HL-60 (cell line): ENCODE results near the gene PTPN3.

ENCODE experiments used
- CTCF ChIP-seq: IDR thresholded peaks from one replicate; pipeline ENCODE4 v1.5.1; 2011; ENCODE audit warnings: low read length, control low read depth, inconsistent platforms; ENCODE audit not compliant: insufficient read depth
- GABPA ChIP-seq: IDR thresholded peaks from 2 replicates; pipeline ENCODE4 v1.6.1; 2012; ENCODE audit warnings: low read depth
- POLR2AphosphoS5 ChIP-seq: IDR thresholded peaks from 2 replicates; pipeline ENCODE4 v1.6.1; 2012; ENCODE audit warnings: low read depth
- REST ChIP-seq: IDR thresholded peaks from 2 replicates; pipeline ENCODE4 v1.6.1; 2012; ENCODE audit warnings: low read depth; ENCODE audit not compliant: insufficient replicate concordance
- SPI1 ChIP-seq: IDR thresholded peaks from 2 replicates; pipeline ENCODE4 v1.6.1; 2012; ENCODE audit warnings: low read depth, mild to moderate bottlenecking, borderline replicate concordance

GRCh38 chr9:109424618-109425017 lies 73.5 kb downstream of the PTPN3 start:
- TF ChIP-seq CTCF: no peak
- TF ChIP-seq GABPA: no peak
- no peak for TF ChIP-seq POLR2AphosphoS5
- no peak for TF ChIP-seq SPI1
- no peak for TF ChIP-seq REST
